AG04450 (cell line): ENCODE results near the gene ZSCAN2. TPM values are rescaled to one million over a fixed set of nuclear protein-coding genes. Genes with fewer than 3 reads are reported as not detected.
"Not testable (repeated sequence)": the region's sequence is repeated elsewhere in the genome, so short reads cannot be mapped to it uniquely, and the experiment has no call there.

Experiments
- CTCF ChIA-PET: fragments of 300-600, 350-600 bp; formaldehyde crosslinking; extraction: SDS; loops from one replicate; lab custom pipeline; 2022; ENCODE audit warnings: antibody characterized with exemption, inconsistent platforms; lab: Charles Lee
- POLR2A ChIA-PET: fragments of 350-600 bp; formaldehyde crosslinking; extraction: SDS; loops from one replicate; lab custom pipeline; 2021; ENCODE audit warnings: antibody characterized with exemption, inconsistent platforms; lab: Yijun Ruan, JAX
- DNase-seq: peaks from one replicate; pipeline ENCODE4 v3.0.0-alpha.2; 2011; ENCODE audit warnings: low read depth, low spot score
- H3K27ac ChIP-seq: one replicate; pipeline ENCODE4 v1.5.1; 2012; ENCODE audit warnings: low read depth, low read length, control low read depth
- H3K27me3 ChIP-seq: one replicate; pipeline ENCODE4 v1.6.0; 2012; ENCODE audit warnings: low read length; ENCODE audit not compliant: control insufficient read depth, insufficient read depth
- H3K4me3 ChIP-seq: 2 replicates; pipeline ENCODE4 v1.5.1; 2011; ENCODE audit warnings: mild to moderate bottlenecking, low read depth, low read length, control low read depth
- H3K9me3 ChIP-seq: 2 replicates; pipeline ENCODE4 v1.5.1; 2012; ENCODE audit warnings: low read length; ENCODE audit not compliant: control insufficient read depth, insufficient read depth
- polyA minus RNA-seq: library from RNA; depleted of rRNA, polyadenylated mRNA; stranded (reverse); fragments of >200 nt; gene quantifications from 2 replicates; pipeline ENCODE4 v1.2.3, GENCODE V29; 2011; rRNA and poly(A)+ RNA removed
- polyA plus RNA-seq: library from polyadenylated mRNA; depleted of rRNA; stranded (reverse); fragments of >200 nt; gene quantifications from 2 replicates; pipeline ENCODE4 v1.2.3, GENCODE V29; 2011; rRNA removed
- TF ChIP-seq, protein P1 (sequence below): IDR thresholded peaks from 2 replicates; pipeline ENCODE4 v1.5.1; 2011; ENCODE audit warnings: low read depth, low read length, control low read depth, inconsistent platforms

ZSCAN2 gene
- polyA plus RNA-seq (16.2 and 17.0 TPM in 2 replicates), polyA minus RNA-seq (24.1 and 25.9 TPM in 2 replicates)

DNA sequence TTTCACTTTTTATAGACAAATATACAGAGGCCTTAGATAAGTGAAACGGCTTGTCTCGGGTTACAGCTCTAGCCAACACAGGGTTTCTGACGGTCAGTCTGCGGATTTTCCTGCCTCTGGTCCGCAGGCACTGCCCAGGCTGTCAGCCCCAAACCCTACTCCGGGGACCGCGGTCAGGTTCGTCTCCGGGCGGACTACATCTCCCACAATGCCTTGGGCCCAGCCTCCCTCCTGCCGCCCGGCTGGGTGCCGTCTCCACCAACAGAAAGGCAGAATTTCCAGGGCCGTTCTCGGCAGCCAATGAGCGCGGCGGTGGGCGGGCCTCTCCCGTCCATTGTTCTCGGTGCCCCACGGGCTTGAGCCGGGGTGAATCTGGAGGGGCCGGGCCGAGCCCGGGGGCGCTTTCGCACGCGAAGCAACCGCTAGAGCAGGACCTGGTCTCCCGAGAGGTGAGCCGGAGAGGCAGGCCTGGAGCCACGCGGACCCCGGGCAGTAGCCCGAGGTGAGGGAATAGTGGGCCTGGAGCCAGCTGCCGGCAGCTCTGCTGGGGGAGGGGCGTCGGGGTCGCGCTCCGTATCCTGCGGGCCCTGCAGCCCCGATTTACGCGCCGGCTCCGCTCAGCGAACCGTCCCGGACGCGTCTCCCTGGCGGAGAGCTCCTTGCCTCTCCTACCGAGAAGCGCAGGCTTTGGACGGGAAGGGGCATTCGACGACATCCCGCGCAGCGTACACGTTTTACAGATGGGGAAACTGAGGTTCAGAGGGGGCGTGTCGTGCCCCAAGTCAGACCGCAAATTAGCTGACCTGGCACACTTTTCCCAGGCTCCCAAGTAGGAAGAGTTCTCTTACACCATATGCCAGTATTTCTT is at the start of gene ZSCAN2:
Gene ZSCAN2, plus strand, starts transcription at position 323 of the 868 bp plus-strand sequence. CDS start 2,919 bp downstream, outside the sequence.
- ChIA-PET POLR2A (interaction anchor here (0.6 kb wide), 1 partner anchor 8 kb away, joined by 3 read pairs; no protein-coding TSS in a partner anchor), CTCF (interaction anchor here (0.8 to 5.5 kb wide), 4 partner anchors 13 to 327 kb away, joined by 3 to 39 read pairs (median 4); no protein-coding TSS in a partner anchor)
- peak; percentile 77 for DNase-seq
- TF ChIP-seq, protein P1, sequence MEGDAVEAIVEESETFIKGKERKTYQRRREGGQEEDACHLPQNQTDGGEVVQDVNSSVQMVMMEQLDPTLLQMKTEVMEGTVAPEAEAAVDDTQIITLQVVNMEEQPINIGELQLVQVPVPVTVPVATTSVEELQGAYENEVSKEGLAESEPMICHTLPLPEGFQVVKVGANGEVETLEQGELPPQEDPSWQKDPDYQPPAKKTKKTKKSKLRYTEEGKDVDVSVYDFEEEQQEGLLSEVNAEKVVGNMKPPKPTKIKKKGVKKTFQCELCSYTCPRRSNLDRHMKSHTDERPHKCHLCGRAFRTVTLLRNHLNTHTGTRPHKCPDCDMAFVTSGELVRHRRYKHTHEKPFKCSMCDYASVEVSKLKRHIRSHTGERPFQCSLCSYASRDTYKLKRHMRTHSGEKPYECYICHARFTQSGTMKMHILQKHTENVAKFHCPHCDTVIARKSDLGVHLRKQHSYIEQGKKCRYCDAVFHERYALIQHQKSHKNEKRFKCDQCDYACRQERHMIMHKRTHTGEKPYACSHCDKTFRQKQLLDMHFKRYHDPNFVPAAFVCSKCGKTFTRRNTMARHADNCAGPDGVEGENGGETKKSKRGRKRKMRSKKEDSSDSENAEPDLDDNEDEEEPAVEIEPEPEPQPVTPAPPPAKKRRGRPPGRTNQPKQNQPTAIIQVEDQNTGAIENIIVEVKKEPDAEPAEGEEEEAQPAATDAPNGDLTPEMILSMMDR: no peak
- Histone ChIP-seq H3K27ac (peak within 1 kb of the TSS; percentile 68), H3K27me3 (peaks cover 3% of the 10 kb centered on the region), H3K4me3 (peak within 1 kb of the TSS; percentile 99), H3K9me3 (no peaks in the 10 kb centered on the region; the same call in 1 of the 2 replicates)

GRCh38 chr15:84551624-84552023 is 49.2 kb upstream of the ZSCAN2 start:
- DNase-seq, H3K27ac ChIP-seq, CTCF ChIA-PET, POLR2A ChIA-PET, H3K27me3 ChIP-seq, H3K9me3 ChIP-seq, H3K4me3 ChIP-seq: not testable (repeated sequence)

DNA sequence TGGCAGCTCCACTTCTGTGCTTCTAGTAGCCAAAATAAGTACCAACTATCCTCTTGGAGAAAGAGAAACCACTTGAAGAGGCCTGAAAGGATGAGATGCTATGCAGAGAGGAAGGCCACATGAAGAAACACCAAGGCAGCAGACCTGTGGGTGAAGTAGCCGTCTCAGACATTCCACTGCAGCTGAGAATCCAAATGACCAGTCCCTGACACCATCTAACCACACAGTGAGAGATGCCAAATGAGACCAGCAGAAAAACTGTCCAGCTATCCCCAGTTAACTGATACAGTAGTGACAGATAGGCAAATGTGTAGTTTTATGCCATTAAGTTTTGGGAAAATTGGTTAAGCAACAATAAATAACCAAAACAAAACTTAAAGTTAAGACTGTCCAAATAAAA is 47.9 kb upstream of the ZSCAN2 start:
- CTCF ChIA-PET: no interaction called here
- no peak overlapping the region for H3K27ac ChIP-seq
- H3K27me3 ChIP-seq: no peaks in the 10 kb centered on the region
- TF ChIP-seq, protein P1: no peak
- no peak for DNase-seq
- H3K4me3 ChIP-seq: no peak overlapping the region
- H3K9me3 ChIP-seq: no peaks in the 10 kb centered on the region
- POLR2A ChIA-PET: no interaction called here

DNA sequence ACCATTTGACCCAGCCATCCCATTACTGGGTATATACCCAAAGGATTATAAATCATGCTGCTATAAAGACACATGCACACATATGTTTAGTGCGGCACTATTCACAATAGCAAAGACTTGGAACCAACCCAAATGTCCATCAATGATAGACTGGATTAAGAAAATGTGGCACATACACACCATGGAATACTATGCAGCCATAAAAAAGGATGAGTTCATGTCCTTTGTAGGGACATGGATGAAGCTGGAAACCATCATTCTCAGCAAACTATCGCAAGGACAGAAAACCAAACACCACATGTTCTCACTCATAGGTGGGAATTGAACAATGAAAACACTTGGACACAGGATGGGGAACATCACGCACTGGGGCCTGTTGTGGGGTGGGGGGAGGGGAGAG is 44.1 kb upstream of the ZSCAN2 start:
- H3K27ac ChIP-seq, POLR2A ChIA-PET, DNase-seq, H3K4me3 ChIP-seq, H3K27me3 ChIP-seq, H3K9me3 ChIP-seq, CTCF ChIA-PET: not testable (repeated sequence)

- H3K9me3 ChIP-seq, H3K27me3 ChIP-seq, H3K27ac ChIP-seq, H3K4me3 ChIP-seq, POLR2A ChIA-PET, CTCF ChIA-PET, DNase-seq: not testable (repeated sequence)
These were observed 32.8 kb upstream of the ZSCAN2 start for GRCh38 chr15:84568021-84568420.

GRCh38 chr15:84570164-84570735 is 30.6 kb upstream of the ZSCAN2 start:
- peak overlapping the region; percentile 73 for H3K4me3 ChIP-seq
- CTCF ChIA-PET: interaction anchor here (0.6 to 1.6 kb wide), 14 partner anchors 7 to 909 kb away, joined by 3 to 7 read pairs (median 4); no protein-coding TSS in a partner anchor
- peaks cover 2% of the 10 kb centered on the region; the same call in 1 of the 2 replicates for H3K9me3 ChIP-seq
- no peak for DNase-seq
- no peaks in the 10 kb centered on the region for H3K27me3 ChIP-seq
- peak overlapping the region; percentile 88 for H3K27ac ChIP-seq
- POLR2A ChIA-PET: interaction anchor here (0.6 to 1.5 kb wide), 5 partner anchors 9 to 398 kb away, joined by 3 to 9 read pairs (median 4); no protein-coding TSS in a partner anchor
- TF ChIP-seq, protein P1: no peak
